SK-N-SH (cell line): Measurements from ENCODE around the gene HOXA5. TPM values are rescaled to one million over a fixed set of nuclear protein-coding genes. Genes with fewer than 3 reads are reported as not detected.
A peak's percentile ranks its signal among the peaks of the same experiment; 100 is the strongest.

Source experiments
- CTCF ChIA-PET: fragments of 300-600, 350-600 bp; formaldehyde crosslinking; extraction: SDS; loops from one replicate; lab custom pipeline; 2021; lab: Yijun Ruan, JAX
- POLR2A ChIA-PET: fragments of 350-600 bp; sonication (Branson Sonifier 250); formaldehyde crosslinking; extraction: SDS; loops from one replicate; lab custom pipeline; 2020; ENCODE audit warnings: antibody characterized with exemption, inconsistent platforms; lab: Yijun Ruan, JAX
- DNase-seq: peaks from one replicate; pipeline ENCODE4 v3.0.0; 2012
- H2AFZ ChIP-seq: fragments of 200-600 bp; sonication (generic); 2 replicates; pipeline ENCODE4 v1.8.1; 2016; ENCODE audit warnings: antibody characterized with exemption, mild to moderate bottlenecking, low read depth
- H3F3A ChIP-seq: fragments of 200-600 bp; sonication (generic); replicated peaks from 2 replicates; pipeline ENCODE3; 2016; ENCODE audit warnings: antibody characterized with exemption, mild to moderate bottlenecking; ENCODE audit not compliant: insufficient read depth
- H3K27ac ChIP-seq, 2 experiments: fragments of 200-500 bp in 1 of 2; fragments of 200-600 bp in 1 of 2; sonication (Bioruptor generic) in 1 of 2; sonication (generic), shearing (Covaris generic) in 1 of 2; 2 replicates each; pipeline versions ENCODE4 v1.5.1 to v1.6.1; 2014 to 2016; ENCODE audit warnings: low read depth in 2 of 2, inconsistent platforms in 1 of 2, low read length in 1 of 2, mild to moderate bottlenecking in 1 of 2, mixed read lengths in 1 of 2
- H3K27me3 ChIP-seq: fragments of 200-600 bp; sonication (generic), shearing (Covaris generic); 2 replicates; pipeline ENCODE4 v1.6.1; 2016; ENCODE audit warnings: mixed run types; ENCODE audit not compliant: insufficient read depth
- H3K36me3 ChIP-seq, 2 experiments: fragments of 200-500 bp in 1 of 2; fragments of 200-600 bp in 1 of 2; sonication (Bioruptor generic) in 1 of 2; sonication (generic) in 1 of 2; replicated peaks in 1 of 2; 2 replicates each; pipeline versions ENCODE3 to v1.5.1; 2014 to 2016; ENCODE audit warnings: low read length in 1 of 2, mild to moderate bottlenecking in 1 of 2; ENCODE audit not compliant: insufficient read depth in 2 of 2, control insufficient read depth in 1 of 2
- H3K4me1 ChIP-seq, 2 experiments: fragments of 200-500 bp in 1 of 2; fragments of 200-600 bp in 1 of 2; sonication (Bioruptor generic) in 1 of 2; sonication (generic), shearing (Covaris generic) in 1 of 2; 2 replicates each; pipeline versions ENCODE4 v1.5.1 to v1.6.1; 2014 to 2016; ENCODE audit warnings: low read depth in 1 of 2, low read length in 1 of 2, mixed run types in 1 of 2; ENCODE audit not compliant: insufficient read depth in 2 of 2, control insufficient read depth in 1 of 2
- H3K4me2 ChIP-seq: fragments of 200-600 bp; sonication (generic), shearing (Covaris generic); 2 replicates; pipeline ENCODE4 v1.6.1; 2017; ENCODE audit warnings: mixed run types
- H3K4me3 ChIP-seq, 2 experiments: fragments of 200-500 bp in 1 of 2; fragments of 200-600 bp in 1 of 2; sonication (Bioruptor generic) in 1 of 2; sonication (generic), shearing (Covaris generic) in 1 of 2; 2 replicates each; pipeline versions ENCODE4 v1.5.1 to v1.8.1; 2014 to 2016; ENCODE audit warnings: low read depth in 2 of 2, inconsistent platforms in 1 of 2, low read length in 1 of 2, mild to moderate bottlenecking in 1 of 2, mixed read lengths in 1 of 2, moderate library complexity in 1 of 2
- H3K79me2 ChIP-seq: fragments of 200-600 bp; sonication (generic); 2 replicates; pipeline ENCODE4 v1.8.1; 2017; ENCODE audit warnings: mild to moderate bottlenecking; ENCODE audit not compliant: insufficient read depth
- H3K9ac ChIP-seq: fragments of 200-600 bp; sonication (generic); 2 replicates; pipeline ENCODE4 v1.6.1; 2017; ENCODE audit warnings: mixed run types
- H3K9me2 ChIP-seq: fragments of 200-600 bp; sonication (generic); 2 replicates; pipeline ENCODE4 v1.6.1; 2017; ENCODE audit warnings: mixed run types
- H3K9me3 ChIP-seq: fragments of 200-600 bp; sonication (generic); 2 replicates; pipeline ENCODE4 v1.6.1; 2017; ENCODE audit warnings: mixed run types, mild to moderate bottlenecking, moderate library complexity
- H4K20me1 ChIP-seq: fragments of 200-600 bp; sonication (generic); 2 replicates; pipeline ENCODE4 v1.6.1; 2017; ENCODE audit warnings: mild to moderate bottlenecking, mixed run types; ENCODE audit not compliant: insufficient read depth
- EP300 ChIP-seq, 2 experiments: IDR thresholded peaks; 2 replicates each; pipeline versions ENCODE4 v1.4.0 to v1.6.1; 2012; ENCODE audit warnings: borderline replicate concordance in 1 of 2, low read depth in 1 of 2, low read length in 1 of 2
- EZH2phosphoT487 ChIP-seq: fragments of 200-600 bp; sonication (generic); IDR thresholded peaks from 2 replicates; pipeline ENCODE4 v1.6.1; 2017; ENCODE audit warnings: low read depth, mixed run types, mild to moderate bottlenecking, antibody characterized with exemption, moderate library complexity, borderline replicate concordance
- FOSL2 ChIP-seq: IDR thresholded peaks from 2 replicates; pipeline ENCODE4 v1.4.0; 2012; ENCODE audit warnings: low read depth, mild to moderate bottlenecking, moderate library complexity, borderline replicate concordance
- FOXJ3 ChIP-seq: sonication (generic); formaldehyde crosslinking; IDR thresholded peaks from 2 replicates; pipeline ENCODE4 v1.5.1; 2020; ENCODE audit warnings: mild to moderate bottlenecking, missing genetic modification reagents
- GABPA ChIP-seq: IDR thresholded peaks from 2 replicates; pipeline ENCODE4 v1.4.0; 2012; ENCODE audit warnings: low read depth, mild to moderate bottlenecking
- GATA2 ChIP-seq: sonication (generic); formaldehyde crosslinking; IDR thresholded peaks from 2 replicates; pipeline ENCODE4 v1.5.0; 2020; ENCODE audit warnings: mild to moderate bottlenecking, missing genetic modification reagents
- IRF3 ChIP-seq: fragments of 150-350 bp; IDR thresholded peaks from 2 replicates; pipeline ENCODE4 v1.6.1; 2016; ENCODE audit warnings: mild to moderate bottlenecking, low read depth, low read length
- JUND ChIP-seq: IDR thresholded peaks from 2 replicates; pipeline ENCODE4 v1.4.0; 2012
- MEF2A ChIP-seq: IDR thresholded peaks from 2 replicates; pipeline ENCODE4 v1.4.0; 2012; ENCODE audit warnings: low read depth, borderline replicate concordance
- MXI1 ChIP-seq: IDR thresholded peaks from 2 replicates; pipeline ENCODE4 v1.6.1; 2012; ENCODE audit warnings: mild to moderate bottlenecking, low read depth, low read length, improper control_type of control experiment
- NFIC ChIP-seq: IDR thresholded peaks from 2 replicates; pipeline ENCODE4 v1.4.0; 2012; ENCODE audit warnings: borderline replicate concordance
- NRF1 ChIP-seq: IDR thresholded peaks from 2 replicates; pipeline ENCODE4 v1.6.1; 2012; ENCODE audit warnings: low read depth, mild to moderate bottlenecking, low read length
- PBX3 ChIP-seq: IDR thresholded peaks from 2 replicates; pipeline ENCODE4; 2012
- RAD21 ChIP-seq: IDR thresholded peaks from 2 replicates; pipeline ENCODE4 v1.6.1; 2012; ENCODE audit warnings: mild to moderate bottlenecking, low read length
- RCOR1 ChIP-seq: fragments of 150-350 bp; IDR thresholded peaks from 2 replicates; pipeline ENCODE4 v1.6.1; 2017; ENCODE audit warnings: antibody characterized with exemption, low read length
- RXRA ChIP-seq: IDR thresholded peaks from 2 replicates; pipeline ENCODE4 v1.4.0; 2012; ENCODE audit warnings: low read depth, mild to moderate bottlenecking, borderline replicate concordance
- SMC3 ChIP-seq: IDR thresholded peaks from 2 replicates; pipeline ENCODE4 v1.6.1; 2012; ENCODE audit warnings: low read depth, low read length, improper control_type of control experiment
- TAF1 ChIP-seq: IDR thresholded peaks from 2 replicates; pipeline ENCODE4 v1.6.1; 2012; ENCODE audit warnings: low read depth, mild to moderate bottlenecking, low read length, moderate library complexity, borderline replicate concordance
- TCF12 ChIP-seq: IDR thresholded peaks from 2 replicates; pipeline ENCODE4 v1.4.0; 2012
- TEAD4 ChIP-seq: IDR thresholded peaks from 2 replicates; pipeline ENCODE4 v1.4.0; 2012; ENCODE audit warnings: mild to moderate bottlenecking, borderline replicate concordance; ENCODE audit not compliant: insufficient read depth
- WGBS: methylation state at CpG from one replicate; pipeline ENCODE4 v1.1.6; 2017; ENCODE audit warnings: low lambda C conversion rate; 5-methylcytosine and 5-hydroxymethylcytosine counted together
- polyA plus RNA-seq, 3 experiments: library from polyadenylated mRNA; depleted of rRNA; stranded (reverse); fragments of >200 nt; gene quantifications; 2 replicates each; pipeline ENCODE4 v1.2.3, GENCODE V29; 2012
- TF ChIP-seq, protein P1 (sequence below): IDR thresholded peaks from 2 replicates; pipeline ENCODE4 v1.4.0; 2012; ENCODE audit warnings: low read depth, borderline replicate concordance
- TF ChIP-seq, protein P2 (sequence below): fragments of 200-600 bp; sonication (generic); IDR thresholded peaks from 2 replicates; pipeline ENCODE4 v1.6.1; 2017; ENCODE audit warnings: antibody characterized with exemption, mild to moderate bottlenecking, moderate library complexity
- TF ChIP-seq, protein P3 (sequence below): IDR thresholded peaks from 2 replicates; pipeline ENCODE4 v1.6.1; 2012; ENCODE audit warnings: mild to moderate bottlenecking, low read depth, low read length, moderate library complexity

Gene HOXA5
- not detected in 2 replicates for polyA plus RNA-seq (2012; rRNA removed)
- polyA plus RNA-seq (2012; cell fraction: cytosol; rRNA removed), result not detected in 2 replicates
- not detected in 2 replicates for polyA plus RNA-seq (2012; cell fraction: nucleus; rRNA removed)

- Histone ChIP-seq H3K9me3 (no peaks in the 10 kb centered on the region), H3K9me2 (no peaks in the 10 kb centered on the region), H3F3A (no peaks in the 10 kb centered on the region), H2AFZ (no peak within 1 kb of the TSS), H3K36me3 (no peaks in the 10 kb centered on the region), H3K27ac (no peak within 1 kb of the TSS), H3K4me2 (peak within 1 kb of the TSS; percentile 42), H3K4me1 (peaks cover 11 to 12% of the 10 kb centered on the region in 2 experiments; a peak in 1 of 4 replicates), H4K20me1 (no peaks in the 10 kb centered on the region), H3K9ac (no peak within 1 kb of the TSS), H3K4me3 (peak within 1 kb of the TSS; percentile 17 to 31; a peak in 2 of 4 replicates), H3K27me3 (peaks cover 100% of the 10 kb centered on the region), H3K79me2 (no peaks in the 10 kb centered on the region)
- POLR2A ChIA-PET, result no interaction called here
- CTCF ChIA-PET, result interaction anchor here (0.6 to 10.9 kb wide), 37 partner anchors 8 to 1291 kb away, joined by 3 to 270 read pairs (median 4); partner anchors contain the start of genes HOXA10, HOXA11, HOXA3 and HOXA4
- WGBS, result 6% methylated on average over 56 of the region's 86 CpGs
- peak; percentile 92 for DNase-seq
- TF ChIP-seq FOSL2, result no peak
- TF ChIP-seq PBX3, result no peak
- TF ChIP-seq IRF3, result no peak
- TF ChIP-seq RXRA, result no peak
- TF ChIP-seq, protein P1, sequence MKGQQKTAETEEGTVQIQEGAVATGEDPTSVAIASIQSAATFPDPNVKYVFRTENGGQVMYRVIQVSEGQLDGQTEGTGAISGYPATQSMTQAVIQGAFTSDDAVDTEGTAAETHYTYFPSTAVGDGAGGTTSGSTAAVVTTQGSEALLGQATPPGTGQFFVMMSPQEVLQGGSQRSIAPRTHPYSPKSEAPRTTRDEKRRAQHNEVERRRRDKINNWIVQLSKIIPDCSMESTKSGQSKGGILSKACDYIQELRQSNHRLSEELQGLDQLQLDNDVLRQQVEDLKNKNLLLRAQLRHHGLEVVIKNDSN, result peak; percentile 37; the same call in 1 of the 2 replicates
- no peak for TF ChIP-seq EP300 (IDR thresholded peaks at IDR 0.05; ENCODE audit: borderline replicate concordance in 1 of 2, low read depth in 1 of 2, low read length in 1 of 2)
- no peak for TF ChIP-seq JUND
- TF ChIP-seq RAD21, result peak; percentile 63
- TF ChIP-seq MXI1, result no peak
- peak; percentile 28; the same call in 1 of the 2 replicates for TF ChIP-seq SMC3
- TF ChIP-seq MEF2A, result no peak
- TF ChIP-seq TEAD4, result no peak
- no peak for TF ChIP-seq RCOR1
- TF ChIP-seq FOXJ3, result no peak
- TF ChIP-seq EZH2phosphoT487, result 0 out of 2 replicates have a peak, but pooled peaks have one; percentile 16
- no peak for TF ChIP-seq GABPA
- TF ChIP-seq NRF1, result no peak
- no peak for TF ChIP-seq NFIC
- no peak for TF ChIP-seq TCF12
- TF ChIP-seq, protein P2, sequence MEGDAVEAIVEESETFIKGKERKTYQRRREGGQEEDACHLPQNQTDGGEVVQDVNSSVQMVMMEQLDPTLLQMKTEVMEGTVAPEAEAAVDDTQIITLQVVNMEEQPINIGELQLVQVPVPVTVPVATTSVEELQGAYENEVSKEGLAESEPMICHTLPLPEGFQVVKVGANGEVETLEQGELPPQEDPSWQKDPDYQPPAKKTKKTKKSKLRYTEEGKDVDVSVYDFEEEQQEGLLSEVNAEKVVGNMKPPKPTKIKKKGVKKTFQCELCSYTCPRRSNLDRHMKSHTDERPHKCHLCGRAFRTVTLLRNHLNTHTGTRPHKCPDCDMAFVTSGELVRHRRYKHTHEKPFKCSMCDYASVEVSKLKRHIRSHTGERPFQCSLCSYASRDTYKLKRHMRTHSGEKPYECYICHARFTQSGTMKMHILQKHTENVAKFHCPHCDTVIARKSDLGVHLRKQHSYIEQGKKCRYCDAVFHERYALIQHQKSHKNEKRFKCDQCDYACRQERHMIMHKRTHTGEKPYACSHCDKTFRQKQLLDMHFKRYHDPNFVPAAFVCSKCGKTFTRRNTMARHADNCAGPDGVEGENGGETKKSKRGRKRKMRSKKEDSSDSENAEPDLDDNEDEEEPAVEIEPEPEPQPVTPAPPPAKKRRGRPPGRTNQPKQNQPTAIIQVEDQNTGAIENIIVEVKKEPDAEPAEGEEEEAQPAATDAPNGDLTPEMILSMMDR, result peak; percentile 85
- TF ChIP-seq GATA2 (CRISPR knock-in tag), result no peak
- TF ChIP-seq, protein P3, sequence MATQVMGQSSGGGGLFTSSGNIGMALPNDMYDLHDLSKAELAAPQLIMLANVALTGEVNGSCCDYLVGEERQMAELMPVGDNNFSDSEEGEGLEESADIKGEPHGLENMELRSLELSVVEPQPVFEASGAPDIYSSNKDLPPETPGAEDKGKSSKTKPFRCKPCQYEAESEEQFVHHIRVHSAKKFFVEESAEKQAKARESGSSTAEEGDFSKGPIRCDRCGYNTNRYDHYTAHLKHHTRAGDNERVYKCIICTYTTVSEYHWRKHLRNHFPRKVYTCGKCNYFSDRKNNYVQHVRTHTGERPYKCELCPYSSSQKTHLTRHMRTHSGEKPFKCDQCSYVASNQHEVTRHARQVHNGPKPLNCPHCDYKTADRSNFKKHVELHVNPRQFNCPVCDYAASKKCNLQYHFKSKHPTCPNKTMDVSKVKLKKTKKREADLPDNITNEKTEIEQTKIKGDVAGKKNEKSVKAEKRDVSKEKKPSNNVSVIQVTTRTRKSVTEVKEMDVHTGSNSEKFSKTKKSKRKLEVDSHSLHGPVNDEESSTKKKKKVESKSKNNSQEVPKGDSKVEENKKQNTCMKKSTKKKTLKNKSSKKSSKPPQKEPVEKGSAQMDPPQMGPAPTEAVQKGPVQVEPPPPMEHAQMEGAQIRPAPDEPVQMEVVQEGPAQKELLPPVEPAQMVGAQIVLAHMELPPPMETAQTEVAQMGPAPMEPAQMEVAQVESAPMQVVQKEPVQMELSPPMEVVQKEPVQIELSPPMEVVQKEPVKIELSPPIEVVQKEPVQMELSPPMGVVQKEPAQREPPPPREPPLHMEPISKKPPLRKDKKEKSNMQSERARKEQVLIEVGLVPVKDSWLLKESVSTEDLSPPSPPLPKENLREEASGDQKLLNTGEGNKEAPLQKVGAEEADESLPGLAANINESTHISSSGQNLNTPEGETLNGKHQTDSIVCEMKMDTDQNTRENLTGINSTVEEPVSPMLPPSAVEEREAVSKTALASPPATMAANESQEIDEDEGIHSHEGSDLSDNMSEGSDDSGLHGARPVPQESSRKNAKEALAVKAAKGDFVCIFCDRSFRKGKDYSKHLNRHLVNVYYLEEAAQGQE, result no peak
- no peak for TF ChIP-seq TAF1
These were observed at the start of gene HOXA5 for GRCh38 chr7:27143023-27143949. TSS of gene HOXA5 (minus strand) at chr7:27143681. CDS start at chr7:27143607, 74 bp downstream.
